SK-N-SH treated with all-trans-retinoic acid at 6 μM for 48 hours (cell line): ENCODE measurements around the gene SERPINA10.

Experiments used
- ARNTL ChIP-seq: fragments of 450-650 bp; formaldehyde crosslinking; IDR thresholded peaks from 2 replicates; pipeline ENCODE4 v1.5.0; 2020; ENCODE audit warnings: low read depth, mild to moderate bottlenecking, moderate library complexity, borderline replicate concordance
- GLIS3 ChIP-seq: fragments of 250-450 bp; sonication (Bioruptor Pico); IDR thresholded peaks from 2 replicates; pipeline ENCODE4 v1.5.0; 2020; ENCODE audit warnings: mild to moderate bottlenecking, moderate library complexity
- ISL1 ChIP-seq: fragments of 250-450 bp; sonication (Bioruptor Pico); IDR thresholded peaks from 2 replicates; pipeline ENCODE4 v2.1.2; 2022; ENCODE audit warnings: mild to moderate bottlenecking, moderate library complexity
- PPARA ChIP-seq: fragments of 250-450 bp; sonication (Bioruptor Pico); IDR thresholded peaks from 2 replicates; pipeline ENCODE4 v1.5.0; 2020; ENCODE audit warnings: mild to moderate bottlenecking, borderline replicate concordance
- TOX ChIP-seq: fragments of 250-450 bp; sonication (Bioruptor Pico); IDR thresholded peaks from 2 replicates; pipeline ENCODE4 v1.8.0; 2021; ENCODE audit warnings: mild to moderate bottlenecking, moderate library complexity, borderline replicate concordance
- ZFP30 ChIP-seq: fragments of 450-650 bp; formaldehyde crosslinking; IDR thresholded peaks from 2 replicates; pipeline ENCODE4 v1.5.0; 2022; ENCODE audit warnings: mild to moderate bottlenecking, moderate library complexity
- ZNF70 ChIP-seq: fragments of 450-650 bp; formaldehyde crosslinking; IDR thresholded peaks from 2 replicates; pipeline ENCODE4 v1.5.0; 2020; ENCODE audit warnings: mild to moderate bottlenecking, moderate library complexity

GRCh38 chr14:94322648-94323570 lies 29.8 kb upstream of the SERPINA10 start, which contains the start of gene SERPINA6:
- TF ChIP-seq TOX (no peak), ISL1 (CRISPR knock-in tag) (no peak), GLIS3 (CRISPR knock-in tag) (no peak), PPARA (no peak), ZNF70 (CRISPR knock-in tag) (no peak), ZFP30 (no peak), ARNTL (no peak)
